Measurements from ENCODE around the gene NEDD8. TPM values are rescaled to one million over a fixed set of nuclear protein-coding genes. Genes with fewer than 3 reads are reported as not detected.

NEDD8 gene
- total and polyA plus RNA-seq, 2 of the 4 experiments (the other 2 are of a cell fraction), result 167 to 375 TPM

DNA sequence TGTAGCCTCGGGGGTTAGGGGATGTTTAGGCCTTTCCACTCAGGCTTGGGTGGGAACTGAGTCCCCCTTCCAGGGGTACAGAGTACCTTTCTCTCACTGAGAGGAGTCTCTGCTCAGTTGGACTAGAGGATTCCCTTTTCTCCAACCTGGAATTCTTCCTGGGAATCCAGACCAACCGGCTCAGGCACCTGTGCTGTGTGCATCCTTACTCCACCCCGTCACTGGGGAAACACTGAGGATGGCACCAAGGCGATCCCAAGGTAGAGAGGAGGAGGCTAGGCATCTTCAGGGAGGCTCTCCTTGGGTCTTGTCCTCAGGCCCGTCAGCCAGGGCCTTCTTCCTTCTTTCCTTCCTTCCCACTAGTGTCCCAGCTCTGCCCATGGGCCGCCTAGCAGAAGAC lies 31.7 kb upstream of the NEDD8 start:
- Histone ChIP-seq H2AFZ (replicated peaks; ENCODE audit: low read length, poor library complexity) (peak overlapping the region; percentile 17), H3K36me3 (ENCODE audit: control insufficient read depth, insufficient read depth, low read length) (peaks cover 24% of the 10 kb centered on the region), H2AK5ac (ENCODE audit: low read depth, low read length) (no peak overlapping the region), H3K4ac (ENCODE audit: low read depth, low read length) (no peak overlapping the region), H4K8ac (ENCODE audit: low read depth in 2 of 2, low read length in 2 of 2) (no peak overlapping the region), H3K27me3 (ENCODE audit: control insufficient read depth, insufficient read depth, low read length) (no peaks in the 10 kb centered on the region), H3K18ac (ENCODE audit: low read depth, low read length) (no peak overlapping the region), H3K4me2 (ENCODE audit: low read depth, low read length) (no peak overlapping the region), H4K20me1 (ENCODE audit: insufficient read depth, low read length) (no peaks in the 10 kb centered on the region), H3K79me1 (ENCODE audit: low read depth in 1 of 2, low read length in 2 of 2) (peaks cover 0 to 2% of the 10 kb centered on the region in 2 experiments; a peak in 1 of 4 replicates), H3K23ac (ENCODE audit: low read depth, low read length) (no peak overlapping the region), H3K9me3 (ENCODE audit: control insufficient read depth, insufficient read depth, low read length) (no peaks in the 10 kb centered on the region), H2BK120ac (ENCODE audit: low read depth, low read length) (no peak overlapping the region), H3K27ac (ENCODE audit: insufficient read depth, low read length) (no peak overlapping the region), H2BK5ac (ENCODE audit: low read depth, low read length, poor library complexity, severe bottlenecking) (no peak overlapping the region), H4K5ac (ENCODE audit: low read depth, low read length) (no peak overlapping the region), H3K56ac (ENCODE audit: extremely low read depth, insufficient read depth, low read length) (no peak overlapping the region), H3K4me1 (ENCODE audit: control insufficient read depth, insufficient read depth, low read length) (peaks cover 6% of the 10 kb centered on the region), H4K91ac (ENCODE audit: insufficient read depth, low read depth, low read length) (no peak overlapping the region), H3K9me1 (ENCODE audit: insufficient read depth, low read length) (peaks cover 11% of the 10 kb centered on the region; the same call in 1 of the 2 replicates), H3K14ac (replicated peaks; ENCODE audit: low read depth, low read length) (no peak overlapping the region), H3K4me3 (ENCODE audit: insufficient read depth, low read depth, low read length) (no peak overlapping the region), H3K9ac (ENCODE audit: low read depth, low read length) (no peak overlapping the region), H2BK15ac (ENCODE audit: low read depth, low read length) (no peak overlapping the region), H2AK9ac (replicated peaks; ENCODE audit: low read depth, low read length, poor library complexity) (peak overlapping the region; percentile 55), H2BK20ac (ENCODE audit: low read depth, low read length) (no peak overlapping the region)
- ChIA-PET CTCF (no interaction called here), POLR2A (ENCODE audit: unreplicated experiment) (no interaction called here)
- dilution Hi-C loops (cut with HindIII; ENCODE audit: low sequenced_read_pairs, unreplicated experiment) (no loop called here), intact Hi-C loops (cut with micrococcal nuclease) (no loop called here), in situ Hi-C loops (cut with MboI; ENCODE audit: low sequenced_read_pairs) (no loop called here)
- no CpG with 5 or more reads among the region's 6 CpGs for WGBS, 2 experiments (ENCODE audit: extremely low coverage in 2 of 2, insufficient read length in 1 of 2)
- BruUV-seq (replicated peaks), result no TSS peak
- DNase-seq, result no peak
- no peak for ATAC-seq (ENCODE audit: low read depth)
- TF ChIP-seq MAFK (IDR thresholded peaks at IDR 0.05; ENCODE audit: low read depth, low read length), result no peak
- TF ChIP-seq MXI1 (IDR thresholded peaks at IDR 0.05; ENCODE audit: borderline replicate concordance, low read depth, low read length), result no peak
- TF ChIP-seq RAD21 (IDR thresholded peaks at IDR 0.05; ENCODE audit: low read length), result no peak
- TF ChIP-seq NFE2L2 (IDR thresholded peaks at IDR 0.05; ENCODE audit: low read depth, low read length), result no peak
- no peak for TF ChIP-seq CEBPB (IDR thresholded peaks at IDR 0.05; ENCODE audit: low read depth, low read length)
- TF ChIP-seq, protein P1, sequence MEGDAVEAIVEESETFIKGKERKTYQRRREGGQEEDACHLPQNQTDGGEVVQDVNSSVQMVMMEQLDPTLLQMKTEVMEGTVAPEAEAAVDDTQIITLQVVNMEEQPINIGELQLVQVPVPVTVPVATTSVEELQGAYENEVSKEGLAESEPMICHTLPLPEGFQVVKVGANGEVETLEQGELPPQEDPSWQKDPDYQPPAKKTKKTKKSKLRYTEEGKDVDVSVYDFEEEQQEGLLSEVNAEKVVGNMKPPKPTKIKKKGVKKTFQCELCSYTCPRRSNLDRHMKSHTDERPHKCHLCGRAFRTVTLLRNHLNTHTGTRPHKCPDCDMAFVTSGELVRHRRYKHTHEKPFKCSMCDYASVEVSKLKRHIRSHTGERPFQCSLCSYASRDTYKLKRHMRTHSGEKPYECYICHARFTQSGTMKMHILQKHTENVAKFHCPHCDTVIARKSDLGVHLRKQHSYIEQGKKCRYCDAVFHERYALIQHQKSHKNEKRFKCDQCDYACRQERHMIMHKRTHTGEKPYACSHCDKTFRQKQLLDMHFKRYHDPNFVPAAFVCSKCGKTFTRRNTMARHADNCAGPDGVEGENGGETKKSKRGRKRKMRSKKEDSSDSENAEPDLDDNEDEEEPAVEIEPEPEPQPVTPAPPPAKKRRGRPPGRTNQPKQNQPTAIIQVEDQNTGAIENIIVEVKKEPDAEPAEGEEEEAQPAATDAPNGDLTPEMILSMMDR (conservative IDR thresholded peaks at IDR 0.05; ENCODE audit: low read depth, low read length), result no peak
- no peak for TF ChIP-seq BHLHE40 (IDR thresholded peaks at IDR 0.05; ENCODE audit: low read depth, low read length)
- TF ChIP-seq SMC3 (IDR thresholded peaks at IDR 0.05; ENCODE audit: low read depth, low read length), result no peak
- TF ChIP-seq FOS (IDR thresholded peaks at IDR 0.05; ENCODE audit: low read depth, low read length), result no peak

Data from IMR-90 (cell line).